ENCODE data around the gene LPIN3.

DNA sequence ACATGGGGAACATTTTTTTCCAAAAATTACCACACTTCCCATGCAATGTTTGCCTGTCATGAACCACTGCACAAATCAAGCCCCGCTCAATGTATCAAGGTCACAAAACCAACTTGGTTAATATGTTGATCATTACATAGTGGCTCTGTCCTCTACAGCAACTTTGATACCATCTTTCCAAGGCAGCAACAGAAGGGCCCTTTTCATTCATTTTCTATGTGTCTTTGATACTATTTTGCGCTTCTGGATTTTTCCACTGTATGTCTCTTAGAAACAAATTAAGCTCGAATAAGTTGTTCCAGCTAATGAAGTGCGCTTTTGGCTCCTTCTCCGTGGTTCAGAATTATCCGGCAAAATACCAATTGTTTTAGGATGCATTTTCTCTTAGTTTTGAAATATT, 24.6 kb upstream of the LPIN3 start:
- TF ChIP-seq, protein P1, sequence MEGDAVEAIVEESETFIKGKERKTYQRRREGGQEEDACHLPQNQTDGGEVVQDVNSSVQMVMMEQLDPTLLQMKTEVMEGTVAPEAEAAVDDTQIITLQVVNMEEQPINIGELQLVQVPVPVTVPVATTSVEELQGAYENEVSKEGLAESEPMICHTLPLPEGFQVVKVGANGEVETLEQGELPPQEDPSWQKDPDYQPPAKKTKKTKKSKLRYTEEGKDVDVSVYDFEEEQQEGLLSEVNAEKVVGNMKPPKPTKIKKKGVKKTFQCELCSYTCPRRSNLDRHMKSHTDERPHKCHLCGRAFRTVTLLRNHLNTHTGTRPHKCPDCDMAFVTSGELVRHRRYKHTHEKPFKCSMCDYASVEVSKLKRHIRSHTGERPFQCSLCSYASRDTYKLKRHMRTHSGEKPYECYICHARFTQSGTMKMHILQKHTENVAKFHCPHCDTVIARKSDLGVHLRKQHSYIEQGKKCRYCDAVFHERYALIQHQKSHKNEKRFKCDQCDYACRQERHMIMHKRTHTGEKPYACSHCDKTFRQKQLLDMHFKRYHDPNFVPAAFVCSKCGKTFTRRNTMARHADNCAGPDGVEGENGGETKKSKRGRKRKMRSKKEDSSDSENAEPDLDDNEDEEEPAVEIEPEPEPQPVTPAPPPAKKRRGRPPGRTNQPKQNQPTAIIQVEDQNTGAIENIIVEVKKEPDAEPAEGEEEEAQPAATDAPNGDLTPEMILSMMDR (conservative IDR thresholded peaks at IDR 0.05; ENCODE audit: low read depth, low read length), result no peak
- no peak for TF ChIP-seq POLR2A (IDR thresholded peaks at IDR 0.05; ENCODE audit: low read depth, low read length)
- no peak for TF ChIP-seq CHD1 (IDR thresholded peaks at IDR 0.05; ENCODE audit: low read depth, low read length)
- TF ChIP-seq, protein P2, sequence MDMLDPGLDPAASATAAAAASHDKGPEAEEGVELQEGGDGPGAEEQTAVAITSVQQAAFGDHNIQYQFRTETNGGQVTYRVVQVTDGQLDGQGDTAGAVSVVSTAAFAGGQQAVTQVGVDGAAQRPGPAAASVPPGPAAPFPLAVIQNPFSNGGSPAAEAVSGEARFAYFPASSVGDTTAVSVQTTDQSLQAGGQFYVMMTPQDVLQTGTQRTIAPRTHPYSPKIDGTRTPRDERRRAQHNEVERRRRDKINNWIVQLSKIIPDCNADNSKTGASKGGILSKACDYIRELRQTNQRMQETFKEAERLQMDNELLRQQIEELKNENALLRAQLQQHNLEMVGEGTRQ (IDR thresholded peaks at IDR 0.05; ENCODE audit: low read depth, low read length), result no peak
- TF ChIP-seq RFX5 (IDR thresholded peaks at IDR 0.05; ENCODE audit: low read depth, low read length), result no peak
- no peak for TF ChIP-seq BHLHE40 (IDR thresholded peaks at IDR 0.05; ENCODE audit: low read depth, low read length)
- no peak for TF ChIP-seq FOS (IDR thresholded peaks at IDR 0.05; ENCODE audit: low read depth, low read length)

All from IMR-90 (cell line).